DND-41 (cell line): ENCODE data around the gene FAM107B.

Experiments used
- ATAC-seq: fragments of 200-7000 bp; cut with Tn5 transposase; 3 replicates; pipeline ENCODE4 v1.9.1; 2021; ENCODE audit warnings: low read depth; ENCODE audit not compliant: insufficient read depth
- DNase-seq: peaks from one replicate; pipeline ENCODE4 v3.0.0-alpha.2; 2020
- H2AFZ ChIP-seq: 2 replicates; pipeline ENCODE4 v1.6.0; 2012; ENCODE audit warnings: low read depth, low read length
- H3K27ac ChIP-seq: 2 replicates; pipeline ENCODE4 v1.5.1; 2012; ENCODE audit warnings: low read length, inconsistent platforms
- H3K27me3 ChIP-seq: fragments of 200-600 bp; sonication (generic); 2 replicates; pipeline ENCODE4 v1.6.0; 2012; ENCODE audit warnings: low read length, mild to moderate bottlenecking, inconsistent platforms; ENCODE audit not compliant: insufficient read depth, poor library complexity
- H3K36me3 ChIP-seq: 2 replicates; pipeline ENCODE4 v1.5.1; 2012; ENCODE audit warnings: low read length, inconsistent platforms; ENCODE audit not compliant: insufficient read depth
- H3K4me1 ChIP-seq: 2 replicates; pipeline ENCODE4 v1.5.1; 2012; ENCODE audit warnings: mild to moderate bottlenecking, low read length; ENCODE audit not compliant: insufficient read depth
- H3K4me2 ChIP-seq: 2 replicates; pipeline ENCODE4 v1.6.0; 2012; ENCODE audit warnings: mild to moderate bottlenecking, moderate library complexity, low read length, inconsistent platforms; ENCODE audit not compliant: insufficient read depth
- H3K4me3 ChIP-seq, 2 experiments: fragments of 200-600 bp in 1 of 2; shearing (Covaris generic) in 1 of 2; 2 replicates each; pipeline ENCODE4 v1.5.1; 2012 to 2016; ENCODE audit warnings: inconsistent platforms in 2 of 2, low read length in 2 of 2, mild to moderate bottlenecking in 2 of 2, low read depth in 1 of 2, moderate library complexity in 1 of 2
- H3K79me2 ChIP-seq: 2 replicates; pipeline ENCODE4 v1.6.0; 2012; ENCODE audit warnings: low read length, inconsistent platforms; ENCODE audit not compliant: insufficient read depth
- H3K9ac ChIP-seq: 2 replicates; pipeline ENCODE4 v1.6.0; 2012; ENCODE audit warnings: low read depth, mild to moderate bottlenecking, inconsistent platforms, low read length, moderate library complexity
- H3K9me3 ChIP-seq: 2 replicates; pipeline ENCODE4 v1.5.1; 2012; ENCODE audit warnings: low read length, moderate library complexity, mild to moderate bottlenecking, inconsistent platforms; ENCODE audit not compliant: insufficient read depth, severe bottlenecking
- H4K20me1 ChIP-seq: 2 replicates; pipeline ENCODE4 v1.6.0; 2012; ENCODE audit warnings: low read length; ENCODE audit not compliant: insufficient read depth
- CTCF ChIP-seq: IDR thresholded peaks from 2 replicates; pipeline ENCODE4 v1.5.1; 2012; ENCODE audit warnings: borderline replicate concordance, low read length, moderate library complexity, mild to moderate bottlenecking; ENCODE audit not compliant: poor library complexity, severe bottlenecking; ENCODE audit errors: extremely low read depth
- EZH2 ChIP-seq: IDR thresholded peaks from 3 replicates; pipeline ENCODE4 v1.6.1; 2012; ENCODE audit warnings: borderline replicate concordance, low read depth, mild to moderate bottlenecking, moderate library complexity, low read length, inconsistent platforms; ENCODE audit not compliant: severe bottlenecking

Gene FAM107B

GRCh38 chr10:14674376-14675050 lies 100.2 kb downstream of the FAM107B start:
- Histone ChIP-seq H2AFZ (no peak overlapping the region), H3K4me3 (no peak overlapping the region), H3K4me2 (no peak overlapping the region), H3K36me3 (no peaks in the 10 kb centered on the region), H3K79me2 (no peaks in the 10 kb centered on the region), H3K9me3 (no peaks in the 10 kb centered on the region), H3K4me1 (no peaks in the 10 kb centered on the region), H4K20me1 (no peaks in the 10 kb centered on the region), H3K27ac (no peak overlapping the region), H3K9ac (no peak overlapping the region), H3K27me3 (no peaks in the 10 kb centered on the region)
- DNase-seq (no peak), ATAC-seq (no peak)
- no peak for TF ChIP-seq EZH2
- no peak for TF ChIP-seq CTCF

- no peaks in the 10 kb centered on the region for H3K79me2 ChIP-seq
- no peaks in the 10 kb centered on the region for H3K36me3 ChIP-seq
- no peak overlapping the region for H3K9ac ChIP-seq
- TF ChIP-seq CTCF = no peak
- TF ChIP-seq EZH2 = no peak
- no peak for ATAC-seq
- no peak overlapping the region for H2AFZ ChIP-seq
- H3K4me2 ChIP-seq = no peak overlapping the region
- no peaks in the 10 kb centered on the region for H4K20me1 ChIP-seq
- no peaks in the 10 kb centered on the region for H3K9me3 ChIP-seq
- H3K4me3 ChIP-seq = no peak overlapping the region
- no peaks in the 10 kb centered on the region for H3K27me3 ChIP-seq
- no peaks in the 10 kb centered on the region for H3K4me1 ChIP-seq
- no peak for DNase-seq
- H3K27ac ChIP-seq = no peak overlapping the region
These were observed 101.4 kb downstream of the FAM107B start for GRCh38 chr10:14673189-14673861.

- Histone ChIP-seq H3K4me3 (no peak overlapping the region), H3K9me3 (no peaks in the 10 kb centered on the region), H3K27ac (no peak overlapping the region), H3K4me1 (no peaks in the 10 kb centered on the region), H3K27me3 (no peaks in the 10 kb centered on the region), H2AFZ (no peak overlapping the region), H3K4me2 (no peak overlapping the region), H3K79me2 (no peaks in the 10 kb centered on the region), H3K9ac (no peak overlapping the region), H3K36me3 (no peaks in the 10 kb centered on the region), H4K20me1 (no peaks in the 10 kb centered on the region)
- ATAC-seq (no peak), DNase-seq (no peak)
- TF ChIP-seq EZH2 = no peak
- no peak for TF ChIP-seq CTCF
These were observed 103.3 kb downstream of the FAM107B start for GRCh38 chr10:14671386-14671831.
